NCI-H524 (cell line): Measurements from ENCODE around the gene PRLR.

ENCODE experiments used
- DNase-seq, 2 experiments: peaks; one replicate each; lab custom pipeline; 2025; lab: John Stamatoyannopoulos, UW

Gene PRLR

GRCh38 chr5:35160486-35161116 lies 69.7 kb downstream of the PRLR start:
- no peak for DNase-seq

DNA sequence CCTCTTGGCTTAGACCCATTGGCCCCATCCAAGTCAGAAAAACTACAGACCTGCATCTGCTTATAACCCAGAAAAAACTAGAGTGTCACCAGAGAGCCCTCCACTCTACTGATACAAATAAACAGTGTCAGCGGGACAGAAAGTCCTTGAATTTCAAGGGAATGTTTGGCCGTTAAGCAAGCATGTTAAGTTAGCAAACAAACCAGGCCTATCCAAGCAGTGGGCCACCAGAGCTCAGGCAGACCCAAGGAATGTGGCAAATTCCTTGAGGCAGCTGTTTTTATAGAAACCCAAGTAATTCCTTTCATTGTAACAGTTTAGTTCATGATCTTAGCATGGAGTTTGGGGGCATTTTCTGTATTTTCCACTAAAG lies 70.9 kb downstream of the PRLR start:
- DNase-seq = no peak

GRCh38 chr5:35158622-35159369 lies 71.5 kb downstream of the PRLR start:
- no peak for DNase-seq

DNA sequence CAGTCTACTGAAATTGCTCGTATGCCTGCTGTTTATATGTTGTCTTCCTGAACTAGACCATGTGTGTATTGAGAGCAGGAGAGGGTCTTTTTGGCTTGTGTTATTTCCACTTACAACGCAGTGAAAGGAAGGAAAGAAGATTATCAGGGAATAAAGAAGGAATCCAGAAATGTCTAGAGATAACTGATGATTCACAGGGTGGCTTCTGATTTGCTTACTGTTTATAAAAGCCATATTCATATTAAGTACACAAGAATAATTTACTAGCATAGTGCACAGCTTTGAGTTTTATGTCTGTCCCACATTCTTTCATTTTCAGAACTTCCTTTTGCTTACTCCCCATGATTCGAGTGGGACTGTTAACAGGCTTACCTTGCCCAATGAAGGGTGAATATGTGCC lies 72.1 kb downstream of the PRLR start:
- no peak for DNase-seq

DNA sequence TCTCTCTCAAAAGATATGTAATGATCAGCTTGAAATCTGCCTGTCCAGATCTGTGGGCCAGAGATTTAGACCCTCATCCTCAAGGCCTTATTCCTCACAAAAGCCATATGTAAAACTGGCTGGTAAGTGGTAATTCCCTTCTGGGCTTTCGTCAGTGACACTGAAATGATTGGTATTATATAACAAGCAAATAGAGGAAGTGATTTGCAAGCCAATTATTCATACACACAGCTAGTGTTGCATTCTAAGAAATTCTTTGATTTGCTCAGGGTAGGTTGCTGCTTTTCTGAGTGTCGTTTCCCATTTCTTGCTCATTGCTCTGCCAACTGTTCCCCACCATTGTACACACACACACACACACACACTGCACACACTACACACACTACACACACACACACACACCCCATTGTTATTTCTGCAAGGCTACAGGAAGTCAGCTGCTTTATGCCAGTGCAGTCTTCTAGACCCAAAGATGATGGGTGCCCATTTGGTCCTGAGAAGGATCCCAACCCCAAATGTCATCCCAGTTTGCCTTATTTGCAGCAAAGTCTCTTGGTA lies 76.8 kb downstream of the PRLR start:
- no peak for DNase-seq

- no peak for DNase-seq
These were observed 77.6 kb downstream of the PRLR start for GRCh38 chr5:35152733-35153132.

DNA sequence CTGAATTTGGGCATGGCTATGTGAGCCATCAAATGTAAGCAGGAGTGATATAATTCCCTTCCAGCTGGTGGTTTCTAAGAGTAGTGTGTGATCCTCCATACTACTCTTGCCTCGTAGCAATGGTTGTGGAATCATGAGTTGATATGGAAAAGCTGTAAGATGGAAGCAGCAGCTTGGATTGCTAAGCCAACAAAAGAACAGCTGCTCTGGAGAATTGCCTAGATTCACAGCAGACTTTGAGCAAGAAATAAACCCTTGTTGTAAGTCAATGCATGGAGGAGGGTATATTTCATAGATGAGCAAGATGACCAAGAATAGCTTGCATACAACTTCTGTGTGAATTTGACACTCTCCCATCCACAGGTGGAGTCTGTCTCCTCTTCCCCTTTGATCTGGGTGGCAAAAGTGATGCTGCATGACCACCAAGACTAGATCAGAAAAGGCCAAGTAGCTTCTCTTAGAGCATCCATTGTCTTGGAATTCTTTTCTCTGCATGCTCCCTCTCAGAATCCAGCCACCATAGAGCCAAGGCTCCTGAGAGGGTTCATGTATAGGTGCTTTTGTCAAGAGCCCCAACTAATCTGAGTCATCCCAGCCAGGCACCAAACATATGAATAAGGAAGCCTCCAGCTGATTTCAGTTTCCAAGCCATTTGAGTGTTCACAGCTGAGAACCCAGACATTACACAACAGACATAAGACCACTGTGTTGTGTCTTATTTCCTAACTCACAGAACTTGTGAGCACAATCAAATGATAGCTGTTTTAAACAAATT lies 79.0 kb downstream of the PRLR start:
- DNase-seq = peak in 1 of 2 experiments; percentile 11

DNA sequence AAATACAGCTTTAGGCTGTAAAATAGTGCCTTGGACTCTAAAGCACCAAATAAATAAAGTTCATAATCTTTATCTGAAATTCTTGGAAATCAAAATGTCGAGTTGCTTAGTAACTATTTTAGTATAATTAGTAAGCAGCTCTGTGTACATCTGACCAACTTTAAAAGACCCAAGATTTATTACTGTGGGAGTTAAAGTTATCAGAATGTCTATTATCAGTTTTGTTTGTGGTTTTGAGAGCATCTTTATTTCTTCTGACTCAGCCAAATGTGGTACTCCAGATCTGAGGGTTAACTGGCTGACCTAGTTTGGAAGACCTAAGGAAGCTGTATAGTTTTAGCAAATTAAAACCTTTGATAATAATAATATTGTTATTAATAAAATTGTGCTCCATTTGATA lies 81.2 kb downstream of the PRLR start:
- DNase-seq = no peak

- no peak for DNase-seq
These were observed 83.9 kb downstream of the PRLR start for GRCh38 chr5:35146406-35146805.

DNA sequence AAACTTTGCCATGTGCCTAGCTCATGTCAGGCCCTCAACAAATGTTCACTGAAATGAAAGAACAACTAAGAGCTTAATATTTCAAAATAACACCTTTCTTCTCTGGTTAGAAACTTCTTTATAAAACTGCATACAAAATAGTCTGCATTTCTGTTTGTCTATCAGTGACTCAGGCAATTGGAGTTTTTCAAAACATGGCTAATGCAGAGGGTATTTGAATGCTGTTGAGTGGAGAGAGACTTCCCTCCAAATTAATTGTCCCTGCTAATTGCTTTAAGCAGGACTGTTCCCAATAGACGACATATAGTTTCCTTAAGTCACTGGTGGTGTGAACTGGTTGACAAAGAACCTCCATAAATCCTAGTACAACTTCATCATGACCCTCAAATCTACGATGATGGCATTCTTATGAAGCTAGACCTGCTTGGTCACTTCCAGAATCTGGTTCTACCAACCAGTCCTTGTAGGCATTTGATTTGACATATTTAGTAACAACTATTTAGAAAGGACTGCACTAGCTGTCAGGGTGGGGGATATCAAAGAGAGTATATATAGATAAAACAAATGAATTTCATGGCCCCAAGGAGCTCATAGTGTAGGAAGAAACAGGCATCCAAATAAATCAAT lies 84.5 kb downstream of the PRLR start:
- no peak for DNase-seq

GRCh38 chr5:35145012-35145411 lies 85.3 kb downstream of the PRLR start:
- no peak for DNase-seq

- DNase-seq = no peak
These were observed 86.4 kb downstream of the PRLR start for GRCh38 chr5:35143841-35144240.

GRCh38 chr5:35141739-35142138 lies 88.5 kb downstream of the PRLR start:
- DNase-seq = no peak

- no peak for DNase-seq
These were observed 92.1 kb downstream of the PRLR start for GRCh38 chr5:35138232-35138631.

DNA sequence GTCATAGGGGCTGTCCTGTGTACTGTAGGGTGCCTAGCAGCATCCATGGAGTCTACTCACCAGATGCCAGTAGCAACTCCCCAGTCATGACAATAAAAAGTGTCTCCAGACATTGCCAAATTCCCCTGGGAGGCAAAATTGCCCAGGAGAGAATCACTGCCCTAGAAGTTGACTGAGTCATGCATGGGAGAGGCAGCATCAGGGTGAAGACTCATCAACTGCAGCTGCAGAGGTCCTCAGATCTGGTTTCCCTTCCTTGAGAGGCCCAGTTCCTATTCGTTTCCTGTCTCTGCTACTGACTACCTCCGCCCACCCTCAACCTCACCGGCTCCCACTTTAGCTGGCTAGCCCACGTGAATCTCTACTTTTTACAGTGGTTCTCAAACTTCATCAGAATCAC lies 93.9 kb downstream of the PRLR start:
- DNase-seq = no peak

DNA sequence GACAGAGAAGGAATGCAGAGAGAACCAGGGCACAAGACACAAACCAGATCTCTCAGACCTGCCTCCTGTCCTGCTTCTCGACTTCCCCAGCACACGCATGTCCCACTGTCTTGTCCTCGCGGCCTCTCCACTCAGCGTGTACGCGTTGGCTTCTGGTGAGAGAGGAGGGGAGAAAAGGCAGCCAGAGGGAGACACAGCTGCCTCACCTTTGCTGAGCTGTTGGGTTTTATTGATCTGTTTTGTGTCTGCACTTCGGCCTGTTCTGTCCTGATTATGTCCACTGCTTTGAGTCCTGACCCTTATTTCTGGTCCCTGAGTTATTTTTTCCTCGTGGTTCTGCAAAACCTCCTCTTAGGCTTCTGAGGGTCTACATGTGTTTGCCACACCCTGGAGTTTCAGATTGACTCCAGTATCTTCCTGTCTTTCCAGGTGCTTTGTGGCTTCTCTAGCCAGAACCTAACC lies 95.0 kb downstream of the PRLR start:
- no peak for DNase-seq

DNA sequence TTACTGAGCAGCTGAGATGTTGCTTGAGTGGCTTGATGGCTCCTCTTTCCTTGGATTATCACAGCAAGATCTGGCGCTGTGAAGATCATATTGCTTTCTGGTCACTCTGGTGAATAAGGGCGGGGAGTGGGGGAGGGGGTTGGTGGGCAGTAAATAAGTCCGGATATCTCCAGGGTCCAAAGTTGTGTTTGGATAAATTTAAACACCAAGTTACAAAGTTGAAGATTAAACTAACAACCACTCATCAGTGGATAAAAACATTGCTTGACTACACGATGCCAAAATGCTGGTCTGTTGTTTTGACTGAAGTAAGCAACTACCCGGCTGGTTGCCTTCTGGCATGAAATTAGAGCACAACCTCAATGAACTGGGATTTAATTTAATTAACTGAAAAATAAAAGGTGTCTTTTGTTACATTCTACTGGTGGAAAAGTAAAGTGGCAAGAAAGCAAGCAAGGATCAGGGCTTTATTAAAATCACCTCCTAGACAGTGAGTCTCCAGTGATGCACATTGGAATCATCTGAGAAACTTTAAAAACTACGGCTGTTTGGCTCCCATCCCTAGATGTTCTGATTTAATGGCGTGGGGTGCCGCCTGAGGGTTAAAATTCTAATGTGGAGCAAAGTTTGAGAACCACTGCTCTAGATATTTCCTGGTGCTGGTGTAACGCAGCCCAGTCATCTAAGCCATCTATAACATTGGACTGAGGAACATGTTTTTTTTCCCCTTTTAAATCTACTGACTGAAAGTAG lies 95.8 kb downstream of the PRLR start:
- peak; percentile 33 to 77 for DNase-seq

- DNase-seq = no peak
These were observed 97.1 kb downstream of the PRLR start for GRCh38 chr5:35133186-35133585.

- DNase-seq = no peak
These were observed 98.6 kb downstream of the PRLR start for GRCh38 chr5:35131723-35132122.

GRCh38 chr5:35129921-35130485 lies 100.3 kb downstream of the PRLR start:
- DNase-seq = no peak

GRCh38 chr5:35129276-35129675 lies 101.0 kb downstream of the PRLR start:
- DNase-seq = no peak
